Measurements from ENCODE around the gene OCEL1.
A peak's percentile ranks its signal among the peaks of the same experiment; 100 is the strongest.

The OCEL1 gene

DNA sequence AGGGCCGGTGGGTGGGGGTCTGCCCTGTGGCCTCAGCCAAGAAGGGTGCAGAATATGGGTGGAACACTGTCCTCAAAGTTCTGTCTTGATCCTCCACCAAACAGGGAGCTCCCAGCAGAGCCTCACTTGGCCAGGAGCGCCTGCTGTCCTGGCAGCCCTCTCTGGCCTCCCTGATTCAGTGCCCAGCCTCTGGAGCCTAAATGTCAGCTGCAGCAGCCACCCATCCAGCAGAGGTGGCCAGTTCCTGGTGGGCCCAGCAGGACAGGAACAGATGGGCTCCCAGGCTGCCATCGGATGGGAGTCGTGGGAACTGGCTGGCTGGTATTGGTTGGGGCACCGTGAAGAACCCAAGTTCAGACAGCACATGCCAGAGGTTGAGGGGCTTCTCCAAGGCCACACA, 12.7 kb upstream of the OCEL1 start:
- Mint-ChIP-seq H3K27ac (no peak overlapping the region), H3K9me3 (no peaks in the 10 kb centered on the region), H3K27me3 (ENCODE audit: low read depth) (no peaks in the 10 kb centered on the region), H3K36me3 (ENCODE audit: low read depth) (peaks cover 45% of the 10 kb centered on the region), H3K4me3 (peak overlapping the region; percentile 9 to 48 (median 19)), H3K4me1 (peaks cover 6% of the 10 kb centered on the region)
- TF ChIP-seq, protein P1, sequence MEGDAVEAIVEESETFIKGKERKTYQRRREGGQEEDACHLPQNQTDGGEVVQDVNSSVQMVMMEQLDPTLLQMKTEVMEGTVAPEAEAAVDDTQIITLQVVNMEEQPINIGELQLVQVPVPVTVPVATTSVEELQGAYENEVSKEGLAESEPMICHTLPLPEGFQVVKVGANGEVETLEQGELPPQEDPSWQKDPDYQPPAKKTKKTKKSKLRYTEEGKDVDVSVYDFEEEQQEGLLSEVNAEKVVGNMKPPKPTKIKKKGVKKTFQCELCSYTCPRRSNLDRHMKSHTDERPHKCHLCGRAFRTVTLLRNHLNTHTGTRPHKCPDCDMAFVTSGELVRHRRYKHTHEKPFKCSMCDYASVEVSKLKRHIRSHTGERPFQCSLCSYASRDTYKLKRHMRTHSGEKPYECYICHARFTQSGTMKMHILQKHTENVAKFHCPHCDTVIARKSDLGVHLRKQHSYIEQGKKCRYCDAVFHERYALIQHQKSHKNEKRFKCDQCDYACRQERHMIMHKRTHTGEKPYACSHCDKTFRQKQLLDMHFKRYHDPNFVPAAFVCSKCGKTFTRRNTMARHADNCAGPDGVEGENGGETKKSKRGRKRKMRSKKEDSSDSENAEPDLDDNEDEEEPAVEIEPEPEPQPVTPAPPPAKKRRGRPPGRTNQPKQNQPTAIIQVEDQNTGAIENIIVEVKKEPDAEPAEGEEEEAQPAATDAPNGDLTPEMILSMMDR (IDR thresholded peaks at IDR 0.05; ENCODE audit: unreplicated experiment in 3 of 3), result no peak

DNA sequence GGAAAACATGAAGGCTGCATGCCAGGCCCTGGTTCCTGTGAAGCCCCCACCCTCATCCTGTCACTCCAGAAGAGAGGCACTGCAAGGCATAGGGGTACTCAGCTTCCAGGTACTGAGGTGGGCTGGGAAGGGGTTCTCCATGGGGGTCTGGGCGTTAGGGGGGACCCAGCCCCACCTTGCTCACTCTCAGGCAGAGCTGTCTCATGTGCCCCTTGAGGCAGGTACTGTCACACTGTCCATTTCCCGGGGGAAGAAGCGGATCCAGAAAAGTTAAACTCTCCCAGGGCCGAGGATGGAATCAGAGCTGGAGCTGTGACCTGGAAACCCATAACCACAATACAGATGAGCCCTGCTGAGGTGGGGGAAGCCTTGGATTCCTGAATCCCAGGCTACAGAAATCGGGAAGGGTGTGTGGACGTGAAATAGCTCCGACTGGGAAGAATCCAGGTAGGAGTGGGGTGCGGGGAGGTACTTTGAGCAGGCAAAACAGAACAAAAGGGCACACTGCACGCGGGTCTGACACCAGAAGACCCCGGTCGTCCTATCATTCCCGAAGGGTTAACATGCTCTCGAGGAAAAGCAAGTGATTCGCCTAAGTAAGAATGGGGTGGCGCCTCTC, 11.4 kb upstream of the OCEL1 start:
- Mint-ChIP-seq H3K9me3 (no peaks in the 10 kb centered on the region), H3K27ac (peak overlapping the region; percentile 97 to 99 (median 98)), H3K36me3 (ENCODE audit: low read depth) (peaks cover 40% of the 10 kb centered on the region), H3K27me3 (ENCODE audit: low read depth) (no peaks in the 10 kb centered on the region), H3K4me1 (peaks cover 6% of the 10 kb centered on the region), H3K4me3 (peak overlapping the region; percentile 93 to 95 (median 95))
- TF ChIP-seq, protein P1 (IDR thresholded peaks at IDR 0.05; ENCODE audit: unreplicated experiment in 3 of 3), result no peak

DNA sequence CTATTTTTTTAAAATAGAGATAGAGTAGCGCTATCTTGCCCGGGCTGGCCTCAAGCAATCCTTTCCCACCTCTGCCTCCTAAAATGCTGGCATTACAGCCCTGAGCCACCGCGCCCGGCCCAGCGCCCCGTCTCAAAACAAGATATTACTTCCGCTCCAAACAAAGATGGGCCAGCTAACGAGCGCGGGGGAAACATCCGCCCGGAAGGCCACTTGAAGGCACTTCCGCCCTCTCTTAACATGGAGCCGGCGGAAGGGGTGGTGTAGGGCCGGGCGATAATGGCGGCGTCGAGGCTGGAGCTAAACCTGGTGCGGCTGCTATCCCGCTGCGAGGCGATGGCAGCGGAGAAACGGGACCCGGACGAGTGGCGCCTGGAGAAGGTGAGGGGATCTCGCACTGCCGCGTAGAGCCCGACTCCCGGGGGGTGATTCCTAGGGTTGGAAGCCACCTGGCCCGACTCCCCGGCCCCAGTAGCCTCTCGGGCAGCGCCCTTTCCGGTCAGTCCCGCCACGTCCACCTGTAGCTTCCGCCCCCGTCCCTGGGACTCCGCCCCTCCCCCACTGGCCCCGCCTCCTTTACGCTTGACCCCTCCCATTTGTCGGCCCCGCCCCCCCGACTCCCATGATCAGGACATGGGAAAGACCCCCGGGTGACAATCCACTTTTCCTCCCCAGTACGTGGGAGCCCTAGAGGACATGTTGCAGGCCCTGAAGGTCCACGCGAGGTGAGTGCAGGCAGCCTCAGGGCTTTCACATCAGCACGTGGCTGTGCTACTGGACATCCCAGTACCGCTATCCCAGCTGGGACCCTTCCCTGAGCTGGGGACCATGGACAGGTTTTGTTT, 10.7 kb upstream of the OCEL1 start, which contains the start of gene USE1:
Gene USE1 (plus strand): TSS at position 231 of the 845 bp plus-strand sequence. CDS start 49 bp downstream, at position 280.
- Mint-ChIP-seq H3K36me3 (ENCODE audit: low read depth) (peaks cover 39% of the 10 kb centered on the region), H3K27ac (peak within 1 kb of the TSS; percentile 97 to 99 (median 98)), H3K4me3 (peak within 1 kb of the TSS; percentile 93 to 95 (median 95)), H3K4me1 (peaks cover 6% of the 10 kb centered on the region), H3K9me3 (no peaks in the 10 kb centered on the region), H3K27me3 (ENCODE audit: low read depth) (no peaks in the 10 kb centered on the region)
- TF ChIP-seq, protein P1 (IDR thresholded peaks at IDR 0.05; ENCODE audit: unreplicated experiment in 3 of 3), result no peak

DNA sequence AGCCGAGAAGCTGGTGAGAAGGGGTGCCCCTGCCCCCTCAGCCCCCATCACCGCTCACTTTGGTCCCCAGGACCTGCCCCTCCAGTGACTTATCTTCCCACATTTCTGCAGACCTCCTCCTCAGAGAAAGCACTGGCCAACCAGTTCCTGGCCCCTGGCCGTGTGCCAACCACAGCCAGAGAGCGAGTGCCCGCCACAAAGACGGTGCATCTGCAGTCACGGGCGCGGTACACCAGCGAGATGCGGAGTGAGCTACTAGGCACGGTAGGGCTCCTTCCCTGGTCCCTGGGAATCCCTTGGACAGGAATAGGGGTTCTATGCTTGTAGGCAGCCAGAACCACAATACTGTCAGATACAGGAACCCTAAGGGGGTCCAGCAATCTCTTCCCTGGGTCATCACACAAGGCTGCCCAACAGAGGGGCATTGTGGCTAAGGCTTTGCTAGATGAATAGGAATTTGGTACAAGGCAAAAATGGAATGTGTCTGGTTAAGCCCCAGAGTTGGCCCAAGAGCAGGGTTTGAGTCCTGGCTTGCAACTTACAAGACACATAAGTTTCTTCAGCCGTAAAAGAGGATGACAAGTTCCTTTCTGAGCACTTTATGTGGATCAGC, 9.9 kb upstream of the OCEL1 start:
- Mint-ChIP-seq H3K4me3 (peak overlapping the region; percentile 93 to 95 (median 95)), H3K4me1 (peaks cover 6% of the 10 kb centered on the region), H3K27ac (peak overlapping the region; percentile 29 to 97 (median 37)), H3K9me3 (no peaks in the 10 kb centered on the region), H3K36me3 (ENCODE audit: low read depth) (peaks cover 37% of the 10 kb centered on the region), H3K27me3 (ENCODE audit: low read depth) (no peaks in the 10 kb centered on the region)
- TF ChIP-seq, protein P1 (IDR thresholded peaks at IDR 0.05; ENCODE audit: unreplicated experiment in 3 of 3), result no peak

DNA sequence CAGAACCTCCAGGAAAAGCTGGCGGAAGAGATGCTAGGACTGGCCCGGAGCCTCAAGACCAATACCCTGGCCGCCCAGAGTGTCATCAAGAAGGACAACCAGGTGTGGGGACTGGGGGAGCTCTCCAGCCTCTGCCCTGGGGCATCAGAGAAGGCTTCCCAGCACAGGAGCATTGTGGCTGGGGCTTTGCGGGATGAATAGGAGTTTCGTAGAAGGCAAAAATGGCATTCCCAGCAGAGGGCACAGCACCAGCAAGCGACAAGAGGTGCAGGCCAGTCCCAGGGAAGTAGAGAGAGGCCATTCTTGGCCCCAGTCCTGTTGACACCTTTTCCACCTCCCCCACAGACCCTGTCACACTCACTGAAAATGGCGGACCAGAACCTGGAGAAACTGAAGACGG, 6.7 kb upstream of the OCEL1 start:
- TF ChIP-seq, protein P1 (IDR thresholded peaks at IDR 0.05; ENCODE audit: unreplicated experiment in 3 of 3), result no peak
- Mint-ChIP-seq H3K36me3 (ENCODE audit: low read depth) (peaks cover 29% of the 10 kb centered on the region), H3K27ac (no peak overlapping the region), H3K27me3 (ENCODE audit: low read depth) (no peaks in the 10 kb centered on the region), H3K9me3 (no peaks in the 10 kb centered on the region), H3K4me3 (no peak overlapping the region), H3K4me1 (peaks cover 6% of the 10 kb centered on the region)
